Ishikawa (cell line): ENCODE data around the gene CFAP221.

Source experiments
- CEBPB ChIP-seq: IDR thresholded peaks from 2 replicates; pipeline ENCODE4 v1.6.1; 2012
- EGR1 ChIP-seq: IDR thresholded peaks from 2 replicates; pipeline ENCODE4 v1.6.1; 2012
- EP300 ChIP-seq: IDR thresholded peaks from 2 replicates; pipeline ENCODE4 v1.6.1; 2012; ENCODE audit warnings: borderline replicate concordance
- FOXM1 ChIP-seq: IDR thresholded peaks from 2 replicates; pipeline ENCODE4 v1.6.1; 2012; ENCODE audit warnings: low read depth, borderline replicate concordance
- NFIC ChIP-seq: IDR thresholded peaks from 2 replicates; pipeline ENCODE4 v1.6.1; 2012
- RAD21 ChIP-seq: IDR thresholded peaks from 2 replicates; pipeline ENCODE4 v1.6.1; 2012; ENCODE audit warnings: low read depth
- TAF1 ChIP-seq: IDR thresholded peaks from 2 replicates; pipeline ENCODE4 v1.6.1; 2012; ENCODE audit warnings: low read depth, mild to moderate bottlenecking
- TCF12 ChIP-seq: IDR thresholded peaks from 2 replicates; pipeline ENCODE4 v1.6.1; 2012; ENCODE audit warnings: low read depth
- TEAD4 ChIP-seq: IDR thresholded peaks from 2 replicates; pipeline ENCODE4 v1.6.1; 2012
- TF ChIP-seq, protein P1 (sequence below): IDR thresholded peaks from 2 replicates; pipeline ENCODE4 v1.6.1; 2012; ENCODE audit warnings: low read depth, mild to moderate bottlenecking
- TF ChIP-seq, protein P2 (sequence below): IDR thresholded peaks from 2 replicates; pipeline ENCODE4 v1.6.1; 2012
- TF ChIP-seq, protein P3 (sequence below): IDR thresholded peaks from 2 replicates; pipeline ENCODE4 v1.6.1; 2012

DNA sequence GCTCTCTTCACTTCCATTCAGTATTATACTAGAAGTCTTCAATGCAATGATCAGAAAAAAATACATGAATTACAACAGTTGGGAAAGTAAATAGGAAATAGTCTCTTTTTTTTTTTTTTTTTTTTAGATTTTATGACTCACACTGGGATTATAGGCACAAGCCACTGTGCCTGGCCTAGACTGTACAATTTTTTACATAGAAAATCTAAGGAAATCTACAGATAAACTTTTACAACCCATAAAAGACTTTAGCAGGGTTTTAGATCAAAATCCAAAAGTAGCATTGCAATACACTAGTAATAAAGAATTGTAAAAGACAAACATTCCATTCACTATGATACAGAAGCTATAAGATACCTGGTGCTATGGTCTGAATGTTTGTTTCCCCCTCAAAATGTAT, 39.0 kb downstream of the CFAP221 start:
- TF ChIP-seq CEBPB (no peak), TAF1 (no peak), RAD21 (no peak), EGR1 (no peak), NFIC (no peak), EP300 (no peak), FOXM1 (no peak), TCF12 (no peak), TEAD4 (no peak)
- TF ChIP-seq, protein P1, sequence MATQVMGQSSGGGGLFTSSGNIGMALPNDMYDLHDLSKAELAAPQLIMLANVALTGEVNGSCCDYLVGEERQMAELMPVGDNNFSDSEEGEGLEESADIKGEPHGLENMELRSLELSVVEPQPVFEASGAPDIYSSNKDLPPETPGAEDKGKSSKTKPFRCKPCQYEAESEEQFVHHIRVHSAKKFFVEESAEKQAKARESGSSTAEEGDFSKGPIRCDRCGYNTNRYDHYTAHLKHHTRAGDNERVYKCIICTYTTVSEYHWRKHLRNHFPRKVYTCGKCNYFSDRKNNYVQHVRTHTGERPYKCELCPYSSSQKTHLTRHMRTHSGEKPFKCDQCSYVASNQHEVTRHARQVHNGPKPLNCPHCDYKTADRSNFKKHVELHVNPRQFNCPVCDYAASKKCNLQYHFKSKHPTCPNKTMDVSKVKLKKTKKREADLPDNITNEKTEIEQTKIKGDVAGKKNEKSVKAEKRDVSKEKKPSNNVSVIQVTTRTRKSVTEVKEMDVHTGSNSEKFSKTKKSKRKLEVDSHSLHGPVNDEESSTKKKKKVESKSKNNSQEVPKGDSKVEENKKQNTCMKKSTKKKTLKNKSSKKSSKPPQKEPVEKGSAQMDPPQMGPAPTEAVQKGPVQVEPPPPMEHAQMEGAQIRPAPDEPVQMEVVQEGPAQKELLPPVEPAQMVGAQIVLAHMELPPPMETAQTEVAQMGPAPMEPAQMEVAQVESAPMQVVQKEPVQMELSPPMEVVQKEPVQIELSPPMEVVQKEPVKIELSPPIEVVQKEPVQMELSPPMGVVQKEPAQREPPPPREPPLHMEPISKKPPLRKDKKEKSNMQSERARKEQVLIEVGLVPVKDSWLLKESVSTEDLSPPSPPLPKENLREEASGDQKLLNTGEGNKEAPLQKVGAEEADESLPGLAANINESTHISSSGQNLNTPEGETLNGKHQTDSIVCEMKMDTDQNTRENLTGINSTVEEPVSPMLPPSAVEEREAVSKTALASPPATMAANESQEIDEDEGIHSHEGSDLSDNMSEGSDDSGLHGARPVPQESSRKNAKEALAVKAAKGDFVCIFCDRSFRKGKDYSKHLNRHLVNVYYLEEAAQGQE, result no peak
- TF ChIP-seq, protein P2, sequence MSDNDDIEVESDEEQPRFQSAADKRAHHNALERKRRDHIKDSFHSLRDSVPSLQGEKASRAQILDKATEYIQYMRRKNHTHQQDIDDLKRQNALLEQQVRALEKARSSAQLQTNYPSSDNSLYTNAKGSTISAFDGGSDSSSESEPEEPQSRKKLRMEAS, result no peak
- TF ChIP-seq, protein P3, sequence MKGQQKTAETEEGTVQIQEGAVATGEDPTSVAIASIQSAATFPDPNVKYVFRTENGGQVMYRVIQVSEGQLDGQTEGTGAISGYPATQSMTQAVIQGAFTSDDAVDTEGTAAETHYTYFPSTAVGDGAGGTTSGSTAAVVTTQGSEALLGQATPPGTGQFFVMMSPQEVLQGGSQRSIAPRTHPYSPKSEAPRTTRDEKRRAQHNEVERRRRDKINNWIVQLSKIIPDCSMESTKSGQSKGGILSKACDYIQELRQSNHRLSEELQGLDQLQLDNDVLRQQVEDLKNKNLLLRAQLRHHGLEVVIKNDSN, result no peak
